ENCODE data around the gene GRM4. TPM values are rescaled to one million over a fixed set of nuclear protein-coding genes. Genes with fewer than 3 reads are reported as not detected.

GRM4 gene
- total RNA-seq, 2 experiments from 2014 or later, result 0.27 TPM; not detected in 1

- no peak for DNase-seq
- H3K4me1 Mint-ChIP-seq (ENCODE audit: low read depth), result no peaks in the 10 kb centered on the region
These were observed 161.2 kb downstream of the GRM4 start for GRCh38 chr6:33984466-33985312.

GRCh38 chr6:33983721-33984465, 162.0 kb downstream of the GRM4 start:
- Mint-ChIP-seq H3K4me1 (ENCODE audit: low read depth) (no peaks in the 10 kb centered on the region), H3K4me3 (no peak overlapping the region), H3K36me3 (ENCODE audit: low read depth) (no peaks in the 10 kb centered on the region), H3K27ac (no peak overlapping the region), H3K27me3 (ENCODE audit: low read depth) (no peaks in the 10 kb centered on the region), H3K9me3 (no peaks in the 10 kb centered on the region)
- intact Hi-C loops (cut with micrococcal nuclease), result no loop called here
- CTCF ChIA-PET, result interaction anchor here (1.0 kb wide), 1 partner anchor 450 kb away, joined by 3 read pairs; no protein-coding TSS in a partner anchor
- DNase-seq, result no peak

More at GRCh38 chr6:33984466-33985312, 161.2 kb downstream of the GRM4 start:
- intact Hi-C loops (cut with micrococcal nuclease), result no loop called here
- CTCF ChIA-PET, result interaction anchor here (1.0 kb wide), 1 partner anchor 451 kb away, joined by 3 read pairs; no protein-coding TSS in a partner anchor
- Mint-ChIP-seq H3K9me3 (no peaks in the 10 kb centered on the region), H3K36me3 (ENCODE audit: low read depth) (no peaks in the 10 kb centered on the region), H3K4me3 (no peak overlapping the region), H3K27ac (no peak overlapping the region), H3K27me3 (ENCODE audit: low read depth) (no peaks in the 10 kb centered on the region)

GRCh38 chr6:33983109-33983716, 162.7 kb downstream of the GRM4 start:
- CTCF ChIA-PET, result no interaction called here

GRCh38 chr6:33981861-33982260, 164.0 kb downstream of the GRM4 start:
- CTCF ChIA-PET, result interaction anchor here (0.6 kb wide), 1 partner anchor 172 kb away, joined by 4 read pairs; no protein-coding TSS in a partner anchor
- H3K27ac Mint-ChIP-seq, result no peak overlapping the region
- H3K36me3 Mint-ChIP-seq (ENCODE audit: low read depth), result no peaks in the 10 kb centered on the region
- no peaks in the 10 kb centered on the region for H3K9me3 Mint-ChIP-seq
- DNase-seq, result no peak
- intact Hi-C loops (cut with micrococcal nuclease), result no loop called here
- H3K27me3 Mint-ChIP-seq (ENCODE audit: low read depth), result peaks cover 2% of the 10 kb centered on the region
- H3K4me3 Mint-ChIP-seq, result no peak overlapping the region
- H3K4me1 Mint-ChIP-seq (ENCODE audit: low read depth), result peaks cover 2% of the 10 kb centered on the region

More at GRCh38 chr6:33983109-33983716, 162.7 kb downstream of the GRM4 start:
- Mint-ChIP-seq H3K36me3 (ENCODE audit: low read depth) (no peaks in the 10 kb centered on the region), H3K27ac (no peak overlapping the region), H3K27me3 (ENCODE audit: low read depth) (no peaks in the 10 kb centered on the region), H3K9me3 (no peaks in the 10 kb centered on the region), H3K4me3 (no peak overlapping the region), H3K4me1 (ENCODE audit: low read depth) (no peaks in the 10 kb centered on the region)
- no peak for DNase-seq
- intact Hi-C loops (cut with micrococcal nuclease), result no loop called here

GRCh38 chr6:33981421-33981820, 164.5 kb downstream of the GRM4 start:
- no peaks in the 10 kb centered on the region for H3K36me3 Mint-ChIP-seq (ENCODE audit: low read depth)
- CTCF ChIA-PET, result interaction anchor here (0.6 kb wide), 1 partner anchor 173 kb away, joined by 4 read pairs; no protein-coding TSS in a partner anchor
- H3K27me3 Mint-ChIP-seq (ENCODE audit: low read depth), result peaks cover 7% of the 10 kb centered on the region
- no peak overlapping the region for H3K4me3 Mint-ChIP-seq
- intact Hi-C loops (cut with micrococcal nuclease), result no loop called here
- no peak overlapping the region for H3K27ac Mint-ChIP-seq
- no peak for DNase-seq
- no peaks in the 10 kb centered on the region for H3K9me3 Mint-ChIP-seq
- H3K4me1 Mint-ChIP-seq (ENCODE audit: low read depth), result peaks cover 6% of the 10 kb centered on the region

- CTCF ChIA-PET, result no interaction called here
- intact Hi-C loops (cut with micrococcal nuclease), result no loop called here
- Mint-ChIP-seq H3K36me3 (ENCODE audit: low read depth) (no peaks in the 10 kb centered on the region), H3K27ac (no peak overlapping the region), H3K4me1 (ENCODE audit: low read depth) (peaks cover 6% of the 10 kb centered on the region), H3K4me3 (no peak overlapping the region), H3K27me3 (ENCODE audit: low read depth) (peaks cover 9% of the 10 kb centered on the region), H3K9me3 (no peaks in the 10 kb centered on the region)
- no peak for DNase-seq
These were observed 165.4 kb downstream of the GRM4 start for GRCh38 chr6:33980176-33981175.

GRCh38 chr6:33979750-33980149, 166.1 kb downstream of the GRM4 start:
- CTCF ChIA-PET, result no interaction called here
- no peak for DNase-seq
- no peak overlapping the region for H3K4me3 Mint-ChIP-seq
- peaks cover 6% of the 10 kb centered on the region for H3K4me1 Mint-ChIP-seq (ENCODE audit: low read depth)
- no peaks in the 10 kb centered on the region for H3K9me3 Mint-ChIP-seq
- intact Hi-C loops (cut with micrococcal nuclease), result no loop called here
- no peak overlapping the region for H3K27ac Mint-ChIP-seq
- H3K36me3 Mint-ChIP-seq (ENCODE audit: low read depth), result no peaks in the 10 kb centered on the region
- H3K27me3 Mint-ChIP-seq (ENCODE audit: low read depth), result peaks cover 10% of the 10 kb centered on the region

- Mint-ChIP-seq H3K27me3 (ENCODE audit: low read depth) (peaks cover 17% of the 10 kb centered on the region), H3K4me1 (ENCODE audit: low read depth) (peaks cover 6% of the 10 kb centered on the region), H3K27ac (no peak overlapping the region), H3K9me3 (no peaks in the 10 kb centered on the region), H3K36me3 (ENCODE audit: low read depth) (no peaks in the 10 kb centered on the region), H3K4me3 (no peak overlapping the region)
- CTCF ChIA-PET, result no interaction called here
- intact Hi-C loops (cut with micrococcal nuclease), result no loop called here
- no peak for DNase-seq
These were observed 167.3 kb downstream of the GRM4 start for GRCh38 chr6:33978412-33979150.

GRCh38 chr6:33977606-33978411, 168.1 kb downstream of the GRM4 start:
- no peak overlapping the region for H3K27ac Mint-ChIP-seq
- H3K4me3 Mint-ChIP-seq, result no peak overlapping the region
- H3K36me3 Mint-ChIP-seq (ENCODE audit: low read depth), result no peaks in the 10 kb centered on the region
- no peaks in the 10 kb centered on the region for H3K9me3 Mint-ChIP-seq
- no peak for DNase-seq
- H3K27me3 Mint-ChIP-seq (ENCODE audit: low read depth), result peaks cover 17% of the 10 kb centered on the region
- CTCF ChIA-PET, result no interaction called here
- H3K4me1 Mint-ChIP-seq (ENCODE audit: low read depth), result peaks cover 6% of the 10 kb centered on the region
- intact Hi-C loops (cut with micrococcal nuclease), result no loop called here

- intact Hi-C loops (cut with micrococcal nuclease), result no loop called here
- Mint-ChIP-seq H3K4me1 (ENCODE audit: low read depth) (peaks cover 6% of the 10 kb centered on the region), H3K9me3 (no peaks in the 10 kb centered on the region), H3K4me3 (no peak overlapping the region), H3K27me3 (ENCODE audit: low read depth) (peaks cover 17% of the 10 kb centered on the region), H3K27ac (no peak overlapping the region), H3K36me3 (ENCODE audit: low read depth) (no peaks in the 10 kb centered on the region)
- CTCF ChIA-PET, result no interaction called here
- no peak for DNase-seq
These were observed 169.2 kb downstream of the GRM4 start for GRCh38 chr6:33976437-33977360.
